HG02938 (cell line): ENCODE results near the gene ZNF304.

ENCODE experiments used
- ATAC-seq: cut with Tn5 transposase; IDR thresholded peaks from one replicate; pipeline ENCODE4 v1.9.1; 2021; ENCODE audit warnings: mild to moderate bottlenecking, moderate library complexity; ENCODE audit not compliant: unreplicated experiment

ZNF304 gene

GRCh38 chr19:57350877-57351805 lies at the start of gene ZNF304:
ZNF304 (plus strand) TSS chr19:57351271; CDS start chr19:57351665, 394 bp downstream.
- peak; percentile 94 for ATAC-seq

GRCh38 chr19:57302020-57302465 lies 49.0 kb upstream of the ZNF304 start:
- ATAC-seq = no peak

- ATAC-seq = no peak
These were observed 48.2 kb upstream of the ZNF304 start for GRCh38 chr19:57302727-57303401.

GRCh38 chr19:57305056-57305455 lies 46.0 kb upstream of the ZNF304 start:
- ATAC-seq = no peak

- ATAC-seq = no peak
These were observed 42.6 kb upstream of the ZNF304 start for GRCh38 chr19:57308514-57308913.

GRCh38 chr19:57310792-57311191 lies 40.3 kb upstream of the ZNF304 start:
- no peak for ATAC-seq

GRCh38 chr19:57314146-57314545 lies 36.9 kb upstream of the ZNF304 start:
- no peak for ATAC-seq

GRCh38 chr19:57317503-57317902 lies 33.6 kb upstream of the ZNF304 start:
- no peak for ATAC-seq

GRCh38 chr19:57319869-57320179 lies 31.2 kb upstream of the ZNF304 start:
- ATAC-seq = no peak

GRCh38 chr19:57320180-57321084 lies 30.6 kb upstream of the ZNF304 start, which contains the start of gene ZNF543:
ZNF543 (plus strand) TSS chr19:57320472; CDS start chr19:57320854, 382 bp downstream.
- ATAC-seq = peak; percentile 96

- ATAC-seq = no peak
These were observed 30.0 kb upstream of the ZNF304 start for GRCh38 chr19:57321116-57321515.

GRCh38 chr19:57321751-57322150 lies 29.3 kb upstream of the ZNF304 start:
- ATAC-seq = no peak

- ATAC-seq = no peak
These were observed 26.1 kb upstream of the ZNF304 start for GRCh38 chr19:57324992-57325391.

GRCh38 chr19:57327993-57328392 lies 23.1 kb upstream of the ZNF304 start:
- ATAC-seq = no peak

- no peak for ATAC-seq
These were observed 16.9 kb upstream of the ZNF304 start for GRCh38 chr19:57334191-57334590.

GRCh38 chr19:57338877-57339276 lies 12.2 kb upstream of the ZNF304 start:
- ATAC-seq = no peak

GRCh38 chr19:57342582-57342981 lies 8.5 kb upstream of the ZNF304 start:
- ATAC-seq = no peak

GRCh38 chr19:57348136-57348535 lies 2.9 kb upstream of the ZNF304 start:
- ATAC-seq = no peak

- no peak for ATAC-seq
These were observed 796 bp downstream of the ZNF304 start for GRCh38 chr19:57351867-57352266.

GRCh38 chr19:57355916-57356315 lies 4.8 kb downstream of the ZNF304 start:
- ATAC-seq = no peak

GRCh38 chr19:57357406-57357805 lies 6.3 kb downstream of the ZNF304 start:
- ATAC-seq = no peak
